Breast epithelium (tissue), 3 donors: ENCODE measurements around the gene ZNF423.

Source experiments
- POLR2AphosphoS5 ChIP-seq, 3 donors: sonication (generic); formaldehyde crosslinking; IDR thresholded peaks; one replicate each; pipeline ENCODE4 v1.6.1; 2017; ENCODE audit warnings: antibody characterized with exemption in 3 of 3
- TF ChIP-seq, protein P1 (sequence below), 3 donors: fragments of 450-650 bp; IDR thresholded peaks; one replicate each; pipeline ENCODE4 v1.5.1; 2016 to 2017; ENCODE audit warnings: antibody characterized with exemption in 3 of 3, mild to moderate bottlenecking in 3 of 3, moderate library complexity in 3 of 3

DNA sequence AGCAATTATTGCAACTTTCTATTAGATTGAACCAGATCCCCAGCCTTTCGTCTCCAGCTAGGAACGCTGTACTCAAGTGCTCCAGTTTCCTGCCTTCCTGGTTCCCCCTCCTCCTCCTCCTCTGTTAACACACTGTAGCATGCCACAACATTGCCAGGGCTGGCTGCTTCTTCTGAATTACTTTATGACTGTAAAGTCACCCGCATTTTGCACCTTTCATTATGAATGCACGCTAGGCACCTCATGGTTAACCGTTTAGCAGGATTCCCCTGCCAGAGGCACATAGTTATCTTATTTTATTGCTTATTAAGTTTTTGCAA is 4.5 kb downstream of the ZNF423 start:
- TF ChIP-seq, protein P1, sequence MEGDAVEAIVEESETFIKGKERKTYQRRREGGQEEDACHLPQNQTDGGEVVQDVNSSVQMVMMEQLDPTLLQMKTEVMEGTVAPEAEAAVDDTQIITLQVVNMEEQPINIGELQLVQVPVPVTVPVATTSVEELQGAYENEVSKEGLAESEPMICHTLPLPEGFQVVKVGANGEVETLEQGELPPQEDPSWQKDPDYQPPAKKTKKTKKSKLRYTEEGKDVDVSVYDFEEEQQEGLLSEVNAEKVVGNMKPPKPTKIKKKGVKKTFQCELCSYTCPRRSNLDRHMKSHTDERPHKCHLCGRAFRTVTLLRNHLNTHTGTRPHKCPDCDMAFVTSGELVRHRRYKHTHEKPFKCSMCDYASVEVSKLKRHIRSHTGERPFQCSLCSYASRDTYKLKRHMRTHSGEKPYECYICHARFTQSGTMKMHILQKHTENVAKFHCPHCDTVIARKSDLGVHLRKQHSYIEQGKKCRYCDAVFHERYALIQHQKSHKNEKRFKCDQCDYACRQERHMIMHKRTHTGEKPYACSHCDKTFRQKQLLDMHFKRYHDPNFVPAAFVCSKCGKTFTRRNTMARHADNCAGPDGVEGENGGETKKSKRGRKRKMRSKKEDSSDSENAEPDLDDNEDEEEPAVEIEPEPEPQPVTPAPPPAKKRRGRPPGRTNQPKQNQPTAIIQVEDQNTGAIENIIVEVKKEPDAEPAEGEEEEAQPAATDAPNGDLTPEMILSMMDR (IDR thresholded peaks at IDR 0.05): no peak
- TF ChIP-seq POLR2AphosphoS5 (IDR thresholded peaks at IDR 0.05): no peak
